ENCODE results near the gene MSI2. TPM values are rescaled to one million over a fixed set of nuclear protein-coding genes. Genes with fewer than 3 reads are reported as not detected.

The MSI2 gene
- total and polyA plus RNA-seq, 2 donors (not counting 1 experiment from before 2014, with no cell fraction given): 16.1 to 196 TPM

DNA sequence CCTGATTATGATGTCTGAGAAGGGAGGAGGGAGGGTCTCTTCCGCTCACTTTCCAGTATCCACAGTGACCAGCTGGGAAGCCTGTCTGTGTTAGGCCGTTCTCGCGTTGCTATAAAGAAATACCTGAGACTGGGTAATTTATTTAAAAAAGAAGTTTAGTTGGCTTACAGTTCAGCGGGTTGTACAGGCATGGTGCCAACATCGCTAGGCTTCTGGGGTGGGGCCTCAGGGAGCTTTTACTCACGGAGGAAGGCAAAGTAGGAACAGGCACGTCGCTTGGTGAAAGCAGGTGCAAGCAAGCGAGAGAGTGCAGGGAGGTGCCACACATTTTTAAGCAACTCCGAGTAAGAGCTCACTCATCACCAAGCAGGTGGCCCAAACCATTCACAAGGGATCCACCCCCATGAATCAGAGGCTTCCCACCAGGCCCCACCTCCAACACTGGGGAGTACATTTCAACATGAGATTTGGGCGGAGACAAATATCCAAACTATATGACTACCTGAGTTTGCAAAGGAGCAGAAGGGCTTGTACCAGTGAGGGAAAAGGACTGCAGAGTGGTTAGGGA, 351.3 kb downstream of the MSI2 start:
- Histone ChIP-seq H3K4me3 (ENCODE audit: control extremely low read depth in 1 of 5, extremely low read depth in 1 of 5, insufficient read depth in 1 of 5, low read depth in 2 of 5, low read length in 4 of 5) (no peak overlapping the region), H4K20me1 (ENCODE audit: control insufficient read depth, insufficient read depth, low read length, poor library complexity, severe bottlenecking) (peaks cover 7% of the 10 kb centered on the region), H3K79me2 (ENCODE audit: control insufficient read depth, insufficient read depth, low read length) (peaks cover 24% of the 10 kb centered on the region), H3K9me3 (ENCODE audit: control extremely low read depth in 1 of 3, control insufficient read depth in 2 of 3, insufficient read depth in 1 of 3, low read length in 2 of 3) (no peaks in the 10 kb centered on the region), H3K4me2 (replicated peaks; ENCODE audit: low read depth, low read length, poor library complexity, severe bottlenecking) (no peak overlapping the region), H3K27ac (ENCODE audit: low read length in 2 of 2) (no peak overlapping the region), H3K27me3 (replicated peaks in 1 of 4; ENCODE audit: control extremely low read depth in 1 of 4, control insufficient read depth in 3 of 4, insufficient read depth in 4 of 4, low read length in 3 of 4) (no peaks in the 10 kb centered on the region), H3K9ac (ENCODE audit: low read length) (no peak overlapping the region), H3K36me3 (replicated peaks in 1 of 2; ENCODE audit: control extremely low read depth in 1 of 2, control insufficient read depth in 1 of 2, extremely low read depth in 1 of 2, insufficient read depth in 2 of 2, low read length in 1 of 2) (no peaks in the 10 kb centered on the region), H2AFZ (ENCODE audit: insufficient read depth, low read depth, low read length, poor library complexity, severe bottlenecking) (no peak overlapping the region), H3K4me1 (ENCODE audit: control insufficient read depth in 2 of 2, insufficient read depth in 2 of 2, low read length in 2 of 2) (peaks cover 39 to 71% of the 10 kb centered on the region in 2 donors)
- Mint-ChIP-seq H3K9me3 (ENCODE audit: insufficient read depth) (no peaks in the 10 kb centered on the region), H3K27me3 (no peaks in the 10 kb centered on the region), H3K4me1 (peaks cover 59% of the 10 kb centered on the region), H3K27ac (no peak overlapping the region), H3K4me3 (no peak overlapping the region)
- ATAC-seq (ENCODE audit: low read depth): no peak
- CTCF ChIA-PET: interaction anchor here (1.1 to 4.2 kb wide), 4 partner anchors 9 to 64 kb away, joined by 3 to 35 read pairs (median 4); no protein-coding TSS in a partner anchor
- TF ChIP-seq, protein P1, sequence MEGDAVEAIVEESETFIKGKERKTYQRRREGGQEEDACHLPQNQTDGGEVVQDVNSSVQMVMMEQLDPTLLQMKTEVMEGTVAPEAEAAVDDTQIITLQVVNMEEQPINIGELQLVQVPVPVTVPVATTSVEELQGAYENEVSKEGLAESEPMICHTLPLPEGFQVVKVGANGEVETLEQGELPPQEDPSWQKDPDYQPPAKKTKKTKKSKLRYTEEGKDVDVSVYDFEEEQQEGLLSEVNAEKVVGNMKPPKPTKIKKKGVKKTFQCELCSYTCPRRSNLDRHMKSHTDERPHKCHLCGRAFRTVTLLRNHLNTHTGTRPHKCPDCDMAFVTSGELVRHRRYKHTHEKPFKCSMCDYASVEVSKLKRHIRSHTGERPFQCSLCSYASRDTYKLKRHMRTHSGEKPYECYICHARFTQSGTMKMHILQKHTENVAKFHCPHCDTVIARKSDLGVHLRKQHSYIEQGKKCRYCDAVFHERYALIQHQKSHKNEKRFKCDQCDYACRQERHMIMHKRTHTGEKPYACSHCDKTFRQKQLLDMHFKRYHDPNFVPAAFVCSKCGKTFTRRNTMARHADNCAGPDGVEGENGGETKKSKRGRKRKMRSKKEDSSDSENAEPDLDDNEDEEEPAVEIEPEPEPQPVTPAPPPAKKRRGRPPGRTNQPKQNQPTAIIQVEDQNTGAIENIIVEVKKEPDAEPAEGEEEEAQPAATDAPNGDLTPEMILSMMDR (IDR thresholded peaks at IDR 0.05): no peak
- no peak for TF ChIP-seq EZH2 (IDR thresholded peaks at IDR 0.05; ENCODE audit: borderline replicate concordance, insufficient read depth, low read depth, low read length, poor library complexity, severe bottlenecking)
- WGBS (ENCODE audit: insufficient coverage): 93% methylated on average over 7 of the region's 12 CpGs
- intact Hi-C loops (cut with micrococcal nuclease): loop anchor here (5.0 kb wide), 1 partner anchor 135 kb away; no protein-coding TSS in a partner anchor
- POLR2A ChIA-PET: no interaction called here
- DNase-seq: no peak

GRCh38 chr17:57608369-57609124, 352.2 kb downstream of the MSI2 start:
- peaks cover 57% of the 10 kb centered on the region for H3K4me1 Mint-ChIP-seq
- Histone ChIP-seq H4K20me1 (ENCODE audit: control insufficient read depth, insufficient read depth, low read length, poor library complexity, severe bottlenecking) (peaks cover 7% of the 10 kb centered on the region), H3K4me1 (ENCODE audit: control insufficient read depth in 2 of 2, insufficient read depth in 2 of 2, low read length in 2 of 2) (peaks cover 30 to 66% of the 10 kb centered on the region in 2 donors), H2AFZ (ENCODE audit: insufficient read depth, low read depth, low read length, poor library complexity, severe bottlenecking) (no peak overlapping the region), H3K9ac (ENCODE audit: low read length) (no peak overlapping the region), H3K9me3 (ENCODE audit: control extremely low read depth in 1 of 3, control insufficient read depth in 2 of 3, insufficient read depth in 1 of 3, low read length in 2 of 3) (no peaks in the 10 kb centered on the region), H3K27ac (ENCODE audit: low read length in 2 of 2) (no peak overlapping the region), H3K27me3 (replicated peaks in 1 of 4; ENCODE audit: control extremely low read depth in 1 of 4, control insufficient read depth in 3 of 4, insufficient read depth in 4 of 4, low read length in 3 of 4) (no peaks in the 10 kb centered on the region), H3K4me2 (replicated peaks; ENCODE audit: low read depth, low read length, poor library complexity, severe bottlenecking) (no peak overlapping the region), H3K4me3 (ENCODE audit: control extremely low read depth in 1 of 5, extremely low read depth in 1 of 5, insufficient read depth in 1 of 5, low read depth in 2 of 5, low read length in 4 of 5) (no peak overlapping the region), H3K36me3 (replicated peaks in 1 of 2; ENCODE audit: control extremely low read depth in 1 of 2, control insufficient read depth in 1 of 2, extremely low read depth in 1 of 2, insufficient read depth in 2 of 2, low read length in 1 of 2) (no peaks in the 10 kb centered on the region), H3K79me2 (ENCODE audit: control insufficient read depth, insufficient read depth, low read length) (peaks cover 24% of the 10 kb centered on the region)
- no peak overlapping the region for H3K27ac Mint-ChIP-seq
- ChIA-PET CTCF (interaction anchor here (1.1 to 4.2 kb wide), 3 partner anchors 10 to 63 kb away, joined by 3 to 35 read pairs (median 4); no protein-coding TSS in a partner anchor), POLR2A (no interaction called here)
- 95% methylated on average over 12 of the region's 12 CpGs for WGBS (ENCODE audit: insufficient coverage)
- no peak overlapping the region for H3K4me3 Mint-ChIP-seq
- ATAC-seq (ENCODE audit: low read depth) (no peak), DNase-seq (no peak)
- no peaks in the 10 kb centered on the region for H3K9me3 Mint-ChIP-seq (ENCODE audit: insufficient read depth)
- TF ChIP-seq EZH2 (IDR thresholded peaks at IDR 0.05; ENCODE audit: borderline replicate concordance, insufficient read depth, low read depth, low read length, poor library complexity, severe bottlenecking): no peak
- TF ChIP-seq, protein P1 (IDR thresholded peaks at IDR 0.05): no peak
- H3K27me3 Mint-ChIP-seq: no peaks in the 10 kb centered on the region
- intact Hi-C loops (cut with micrococcal nuclease): loop anchor here (5.0 kb wide), 1 partner anchor 134 kb away; no protein-coding TSS in a partner anchor

All from B cell (primary cell).